ENCODE data around the gene CACNA1D.

The CACNA1D gene

DNA sequence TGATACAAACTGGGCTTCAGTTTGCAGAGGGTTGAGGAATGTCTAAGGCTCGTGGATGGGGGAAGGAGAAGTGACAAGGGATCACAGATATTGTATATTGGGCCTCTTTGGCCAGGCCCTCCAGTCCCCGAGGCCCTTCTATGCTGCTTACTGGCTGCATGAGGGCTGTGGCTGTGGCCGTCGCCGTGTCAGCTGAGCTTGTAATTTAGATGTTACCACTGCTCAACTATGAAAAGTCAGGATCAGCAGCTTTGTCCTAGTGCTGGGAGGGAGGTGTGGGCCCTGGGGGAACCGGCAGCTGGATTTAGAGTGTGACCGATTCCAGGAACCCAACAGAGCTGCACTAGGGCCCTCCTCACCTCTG lies 51.6 kb downstream of the CACNA1D start:
- TF ChIP-seq, protein P1, sequence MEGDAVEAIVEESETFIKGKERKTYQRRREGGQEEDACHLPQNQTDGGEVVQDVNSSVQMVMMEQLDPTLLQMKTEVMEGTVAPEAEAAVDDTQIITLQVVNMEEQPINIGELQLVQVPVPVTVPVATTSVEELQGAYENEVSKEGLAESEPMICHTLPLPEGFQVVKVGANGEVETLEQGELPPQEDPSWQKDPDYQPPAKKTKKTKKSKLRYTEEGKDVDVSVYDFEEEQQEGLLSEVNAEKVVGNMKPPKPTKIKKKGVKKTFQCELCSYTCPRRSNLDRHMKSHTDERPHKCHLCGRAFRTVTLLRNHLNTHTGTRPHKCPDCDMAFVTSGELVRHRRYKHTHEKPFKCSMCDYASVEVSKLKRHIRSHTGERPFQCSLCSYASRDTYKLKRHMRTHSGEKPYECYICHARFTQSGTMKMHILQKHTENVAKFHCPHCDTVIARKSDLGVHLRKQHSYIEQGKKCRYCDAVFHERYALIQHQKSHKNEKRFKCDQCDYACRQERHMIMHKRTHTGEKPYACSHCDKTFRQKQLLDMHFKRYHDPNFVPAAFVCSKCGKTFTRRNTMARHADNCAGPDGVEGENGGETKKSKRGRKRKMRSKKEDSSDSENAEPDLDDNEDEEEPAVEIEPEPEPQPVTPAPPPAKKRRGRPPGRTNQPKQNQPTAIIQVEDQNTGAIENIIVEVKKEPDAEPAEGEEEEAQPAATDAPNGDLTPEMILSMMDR (IDR thresholded peaks at IDR 0.05; ENCODE audit: control extremely low read depth, extremely low read depth, low read depth, missing control alignments): no peak
- DNase-seq (ENCODE audit: extremely low spot score): no peak
- ChIA-PET POLR2A (no interaction called here), CTCF (no interaction called here)

DNA sequence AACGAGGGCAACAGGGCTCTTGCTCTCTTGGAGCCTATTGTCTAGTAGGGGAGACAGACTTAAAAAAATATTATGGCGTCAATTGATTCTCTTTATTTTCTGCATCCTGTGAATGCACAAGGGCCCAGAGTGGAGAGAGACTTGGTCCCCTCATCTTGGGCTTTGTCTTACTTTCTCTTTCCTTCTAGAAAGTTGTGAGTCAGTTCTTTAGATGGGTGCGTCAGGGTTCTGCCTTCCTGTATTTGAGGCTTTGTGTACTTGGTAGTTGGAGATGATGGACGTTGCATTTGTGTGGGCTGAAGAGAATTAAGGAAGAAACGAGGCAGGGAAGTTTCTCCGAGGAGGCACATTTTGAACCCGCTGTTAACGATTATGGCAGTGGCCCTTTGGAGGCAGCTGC lies 52.9 kb downstream of the CACNA1D start:
- DNase-seq (ENCODE audit: extremely low spot score): no peak
- ChIA-PET CTCF (no interaction called here), POLR2A (no interaction called here)
- TF ChIP-seq, protein P1 (IDR thresholded peaks at IDR 0.05; ENCODE audit: control extremely low read depth, extremely low read depth, low read depth, missing control alignments): no peak

DNA sequence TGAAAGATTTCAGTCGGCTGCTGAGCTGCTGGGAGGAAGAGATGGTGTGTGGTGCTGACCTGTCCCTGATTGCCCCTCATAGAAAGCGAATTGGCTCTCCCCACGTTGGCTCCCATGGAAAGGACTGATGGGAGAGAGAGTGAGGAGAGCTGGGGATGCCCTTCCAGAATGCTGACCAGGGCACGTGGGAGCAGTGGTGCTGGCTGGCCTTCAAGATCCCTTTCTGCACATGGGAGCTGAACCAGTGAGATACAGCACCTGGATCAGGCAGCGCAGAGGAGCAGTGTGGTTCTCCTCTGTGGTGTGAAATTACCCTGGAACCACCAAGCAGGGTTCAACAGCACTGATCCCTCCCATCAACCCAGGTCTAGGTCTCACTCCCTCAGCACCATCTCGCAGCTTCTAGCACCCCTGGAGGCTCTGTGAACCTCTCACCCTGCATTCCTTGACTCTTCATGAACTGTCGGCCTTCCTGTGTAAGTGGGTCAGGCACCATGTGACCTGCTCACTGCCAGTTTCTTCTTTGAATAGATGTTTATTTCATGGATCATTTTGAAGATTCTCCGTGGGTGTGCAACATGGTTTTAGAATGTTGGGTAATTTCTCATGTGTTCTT lies 55.7 kb downstream of the CACNA1D start:
- POLR2A ChIA-PET: no interaction called here
- DNase-seq (ENCODE audit: extremely low spot score): no peak
- TF ChIP-seq, protein P1 (IDR thresholded peaks at IDR 0.05; ENCODE audit: control extremely low read depth, extremely low read depth, low read depth, missing control alignments): no peak
- CTCF ChIA-PET: no interaction called here

DNA sequence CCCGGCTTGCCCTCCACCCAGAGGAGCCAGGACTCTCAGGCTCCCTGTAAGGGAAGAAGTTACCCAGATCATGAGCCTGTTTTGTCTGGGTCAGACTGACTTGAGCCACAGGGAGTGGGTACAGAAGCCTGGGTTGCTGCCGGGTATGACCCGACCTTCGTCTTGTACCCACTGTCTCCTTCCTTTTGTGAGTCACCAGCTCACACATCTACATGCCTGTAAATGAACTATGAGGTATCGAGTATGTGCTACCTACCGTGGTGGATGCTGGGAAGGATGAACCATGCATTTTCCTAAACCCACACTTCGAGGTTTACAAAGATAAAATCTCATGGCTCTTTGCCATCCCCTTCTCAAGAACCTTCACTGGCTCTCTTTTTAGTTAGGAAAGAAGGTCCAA lies 56.9 kb downstream of the CACNA1D start:
- ChIA-PET CTCF (interaction anchor here (0.8 kb wide), 1 partner anchor 33 kb away, joined by 3 read pairs; no protein-coding TSS in a partner anchor), POLR2A (no interaction called here)
- TF ChIP-seq, protein P1 (IDR thresholded peaks at IDR 0.05; ENCODE audit: control extremely low read depth, extremely low read depth, low read depth, missing control alignments): no peak
- DNase-seq (ENCODE audit: extremely low spot score): no peak

DNA sequence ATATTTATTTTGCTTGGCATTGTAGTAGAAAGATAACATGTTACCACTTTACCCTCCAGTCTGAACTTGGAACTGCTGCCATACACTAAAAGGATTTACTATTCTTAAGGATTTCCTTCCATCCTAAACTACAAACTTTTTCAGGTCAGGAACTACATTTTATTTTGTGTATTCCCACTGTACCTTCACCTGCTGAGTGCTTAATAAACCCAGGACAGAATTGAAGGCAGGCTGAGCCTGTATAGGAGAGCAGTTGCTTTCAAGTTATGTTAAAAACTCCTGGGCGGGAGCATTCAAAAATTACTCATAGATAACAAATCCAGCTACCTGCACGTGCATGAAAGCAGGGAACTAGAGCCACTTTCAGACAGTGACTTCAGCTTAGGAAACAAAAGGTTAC lies 58.3 kb downstream of the CACNA1D start:
- TF ChIP-seq, protein P1 (IDR thresholded peaks at IDR 0.05; ENCODE audit: control extremely low read depth, extremely low read depth, low read depth, missing control alignments): no peak
- DNase-seq (ENCODE audit: extremely low spot score): no peak
- CTCF ChIA-PET: interaction anchor here (1.9 kb wide), 1 partner anchor 9 kb away, joined by 3 read pairs; no protein-coding TSS in a partner anchor
- POLR2A ChIA-PET: no interaction called here

DNA sequence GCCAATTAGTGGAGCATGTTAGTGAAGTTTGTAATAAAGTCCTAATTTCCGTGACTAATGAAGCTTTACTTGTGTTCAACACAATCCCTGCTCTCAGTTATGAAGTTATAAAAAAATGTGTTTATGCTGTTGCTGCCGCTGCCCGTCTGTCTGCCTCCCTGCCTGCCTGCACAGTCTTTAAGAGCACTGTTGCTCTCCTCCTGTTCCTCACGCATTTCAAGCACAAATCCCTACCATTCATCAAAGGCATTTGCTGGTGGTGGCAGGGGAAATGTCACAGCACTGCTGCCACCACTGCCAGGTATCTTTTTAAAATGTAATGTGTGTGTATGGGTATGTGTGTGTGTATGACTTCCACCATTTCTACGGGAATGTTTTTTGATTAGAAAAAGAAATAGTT lies 58.8 kb downstream of the CACNA1D start:
- TF ChIP-seq, protein P1 (IDR thresholded peaks at IDR 0.05; ENCODE audit: control extremely low read depth, extremely low read depth, low read depth, missing control alignments): no peak
- CTCF ChIA-PET: interaction anchor here (1.9 kb wide), 1 partner anchor 9 kb away, joined by 3 read pairs; no protein-coding TSS in a partner anchor
- no peak for DNase-seq (ENCODE audit: extremely low spot score)
- POLR2A ChIA-PET: no interaction called here

All from GM10248 (cell line).